Measurements from ENCODE around the gene DNAJA1.

The DNAJA1 gene

GRCh38 chr9:33012328-33013069 lies 12.6 kb upstream of the DNAJA1 start:
- TF ChIP-seq POLR2AphosphoS5 (IDR thresholded peaks at IDR 0.05; ENCODE audit: low read depth, low read length) (no peak), REST (IDR thresholded peaks at IDR 0.05; ENCODE audit: insufficient read depth in 1 of 2, low read depth in 2 of 2, low read length in 2 of 2) (no peak), TAF1 (IDR thresholded peaks at IDR 0.05; ENCODE audit: borderline replicate concordance, insufficient read depth, low read length) (no peak), FOXP2 (optimal IDR thresholded peaks at IDR 0.05; ENCODE audit: borderline replicate concordance, extremely low read depth, extremely low read length, insufficient read depth) (no peak), SIN3A (IDR thresholded peaks at IDR 0.05; ENCODE audit: borderline replicate concordance, insufficient read depth, low read length) (no peak)

DNA sequence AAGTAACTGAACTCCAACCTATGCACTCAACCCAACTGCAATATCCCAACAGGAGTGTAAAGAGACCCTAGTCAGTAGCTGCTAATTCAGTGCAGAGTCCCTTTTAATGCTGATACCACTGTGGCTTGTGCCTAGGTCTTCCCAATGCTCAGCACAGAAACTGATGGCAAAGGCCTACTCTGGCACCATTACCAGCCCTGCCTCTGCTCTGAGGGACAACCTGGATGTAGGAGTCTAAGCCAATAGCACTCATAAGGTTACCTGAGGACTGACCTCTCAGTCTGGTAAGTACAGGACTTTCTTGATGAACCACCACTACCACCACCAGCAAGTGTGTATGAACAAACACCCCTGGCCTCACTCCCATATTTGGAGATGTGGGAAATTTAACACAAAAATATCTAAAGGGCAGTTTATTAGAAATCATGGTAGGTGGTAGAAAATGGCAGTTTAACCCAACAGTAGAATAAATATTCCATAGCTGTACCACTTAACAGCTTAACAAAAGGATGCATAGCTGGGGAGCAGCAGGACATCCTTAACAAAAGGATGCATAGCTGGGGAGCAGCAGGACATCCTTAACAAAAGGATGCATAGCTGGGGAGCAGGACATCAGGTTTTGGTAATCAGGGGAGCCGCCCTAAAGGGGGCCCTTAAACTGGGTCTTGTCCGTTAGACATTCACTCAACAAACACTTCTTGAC lies 11.0 kb upstream of the DNAJA1 start:
- no peak for TF ChIP-seq FOXP2 (optimal IDR thresholded peaks at IDR 0.05; ENCODE audit: borderline replicate concordance, extremely low read depth, extremely low read length, insufficient read depth)
- no peak for TF ChIP-seq SIN3A (IDR thresholded peaks at IDR 0.05; ENCODE audit: borderline replicate concordance, insufficient read depth, low read length)
- TF ChIP-seq POLR2AphosphoS5 (IDR thresholded peaks at IDR 0.05; ENCODE audit: low read depth, low read length): no peak
- TF ChIP-seq TAF1 (IDR thresholded peaks at IDR 0.05; ENCODE audit: borderline replicate concordance, insufficient read depth, low read length): no peak
- TF ChIP-seq REST (IDR thresholded peaks at IDR 0.05; ENCODE audit: insufficient read depth in 1 of 2, low read depth in 2 of 2, low read length in 2 of 2): no peak

DNA sequence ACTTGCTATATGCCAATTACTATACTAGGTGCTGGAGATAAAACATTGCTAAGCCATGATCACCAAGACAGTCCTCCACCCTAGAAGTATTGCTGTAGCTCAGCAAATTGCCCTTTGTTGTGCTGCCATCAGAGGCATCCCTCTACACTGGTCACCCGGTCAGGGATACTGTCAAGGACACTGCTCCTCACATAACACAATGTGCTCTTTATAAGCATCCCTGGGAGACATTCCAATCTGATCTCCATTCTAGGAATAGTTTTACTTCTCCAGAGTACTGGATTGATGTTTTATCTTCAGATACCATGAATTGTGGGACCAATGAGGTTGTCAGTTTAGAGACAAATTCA lies 10.4 kb upstream of the DNAJA1 start:
- TF ChIP-seq FOXP2 (optimal IDR thresholded peaks at IDR 0.05; ENCODE audit: borderline replicate concordance, extremely low read depth, extremely low read length, insufficient read depth): no peak
- TF ChIP-seq TAF1 (IDR thresholded peaks at IDR 0.05; ENCODE audit: borderline replicate concordance, insufficient read depth, low read length): no peak

DNA sequence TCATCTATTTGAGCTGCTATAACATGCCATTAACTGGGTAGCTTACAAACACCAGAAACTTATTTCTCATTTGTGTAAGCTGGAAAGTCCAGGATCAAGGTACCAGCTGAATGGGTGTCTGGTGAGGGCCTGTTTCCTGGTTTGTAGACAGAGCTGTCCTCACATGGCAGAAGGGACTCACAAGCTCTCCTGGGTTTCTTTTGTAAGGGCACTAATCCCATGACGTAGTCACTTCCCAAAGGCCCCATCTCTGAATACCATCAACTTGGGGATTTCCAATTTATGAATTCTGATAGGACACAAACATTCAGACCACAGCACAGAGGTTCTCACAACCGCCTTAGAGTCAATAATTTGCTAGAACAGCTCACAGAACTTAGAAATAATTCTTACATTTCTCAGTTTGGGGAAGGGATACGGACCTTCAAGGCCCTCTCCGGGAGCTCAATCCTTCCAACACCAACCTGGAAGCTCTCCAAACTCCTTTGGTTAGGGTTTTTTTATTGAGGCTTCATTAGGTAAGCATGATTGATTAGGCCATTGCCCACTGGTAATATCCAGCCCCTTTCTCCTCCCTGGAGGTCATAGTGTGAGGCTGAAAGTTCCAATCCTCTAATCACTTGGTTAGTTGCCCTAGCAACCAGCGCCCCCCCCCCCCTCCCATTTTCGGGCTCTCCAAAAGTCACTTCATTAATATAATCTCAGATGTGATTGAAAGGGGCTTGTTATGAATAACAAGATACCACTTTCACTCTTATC lies 7.6 kb upstream of the DNAJA1 start:
- TF ChIP-seq TAF1 (IDR thresholded peaks at IDR 0.05; ENCODE audit: borderline replicate concordance, insufficient read depth, low read length) (no peak), SIN3A (IDR thresholded peaks at IDR 0.05; ENCODE audit: borderline replicate concordance, insufficient read depth, low read length) (no peak), REST (IDR thresholded peaks at IDR 0.05; ENCODE audit: insufficient read depth in 1 of 2, low read depth in 2 of 2, low read length in 2 of 2) (no peak), FOXP2 (optimal IDR thresholded peaks at IDR 0.05; ENCODE audit: borderline replicate concordance, extremely low read depth, extremely low read length, insufficient read depth) (no peak), POLR2AphosphoS5 (IDR thresholded peaks at IDR 0.05; ENCODE audit: low read depth, low read length) (no peak)

GRCh38 chr9:33019797-33020196 lies 5.3 kb upstream of the DNAJA1 start:
- TF ChIP-seq SIN3A (IDR thresholded peaks at IDR 0.05; ENCODE audit: borderline replicate concordance, insufficient read depth, low read length): no peak
- no peak for TF ChIP-seq POLR2AphosphoS5 (IDR thresholded peaks at IDR 0.05; ENCODE audit: low read depth, low read length)
- TF ChIP-seq REST (IDR thresholded peaks at IDR 0.05; ENCODE audit: insufficient read depth in 1 of 2, low read depth in 2 of 2, low read length in 2 of 2): no peak
- no peak for TF ChIP-seq FOXP2 (optimal IDR thresholded peaks at IDR 0.05; ENCODE audit: borderline replicate concordance, extremely low read depth, extremely low read length, insufficient read depth)
- TF ChIP-seq TAF1 (IDR thresholded peaks at IDR 0.05; ENCODE audit: borderline replicate concordance, insufficient read depth, low read length): no peak

All from PFSK-1 (cell line).